NB4 (cell line): ENCODE data around the gene ICAM2.

Source experiments
- POLR2A ChIP-seq: IDR thresholded peaks from 2 replicates; pipeline ENCODE4 v1.6.1; 2011; ENCODE audit warnings: mild to moderate bottlenecking; ENCODE audit not compliant: insufficient read length; ENCODE audit errors: extremely low read depth
- TF ChIP-seq, protein P1 (sequence below): IDR thresholded peaks from one replicate; pipeline ENCODE4 v1.5.1; 2012; ENCODE audit warnings: low read depth, low read length

GRCh38 chr17:64036198-64036922, 15.9 kb upstream of the ICAM2 start:
- TF ChIP-seq, protein P1, sequence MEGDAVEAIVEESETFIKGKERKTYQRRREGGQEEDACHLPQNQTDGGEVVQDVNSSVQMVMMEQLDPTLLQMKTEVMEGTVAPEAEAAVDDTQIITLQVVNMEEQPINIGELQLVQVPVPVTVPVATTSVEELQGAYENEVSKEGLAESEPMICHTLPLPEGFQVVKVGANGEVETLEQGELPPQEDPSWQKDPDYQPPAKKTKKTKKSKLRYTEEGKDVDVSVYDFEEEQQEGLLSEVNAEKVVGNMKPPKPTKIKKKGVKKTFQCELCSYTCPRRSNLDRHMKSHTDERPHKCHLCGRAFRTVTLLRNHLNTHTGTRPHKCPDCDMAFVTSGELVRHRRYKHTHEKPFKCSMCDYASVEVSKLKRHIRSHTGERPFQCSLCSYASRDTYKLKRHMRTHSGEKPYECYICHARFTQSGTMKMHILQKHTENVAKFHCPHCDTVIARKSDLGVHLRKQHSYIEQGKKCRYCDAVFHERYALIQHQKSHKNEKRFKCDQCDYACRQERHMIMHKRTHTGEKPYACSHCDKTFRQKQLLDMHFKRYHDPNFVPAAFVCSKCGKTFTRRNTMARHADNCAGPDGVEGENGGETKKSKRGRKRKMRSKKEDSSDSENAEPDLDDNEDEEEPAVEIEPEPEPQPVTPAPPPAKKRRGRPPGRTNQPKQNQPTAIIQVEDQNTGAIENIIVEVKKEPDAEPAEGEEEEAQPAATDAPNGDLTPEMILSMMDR = peak; percentile 15
- TF ChIP-seq POLR2A = no peak
